PFSK-1 (cell line): ENCODE data around the gene HPRT1.

Source experiments
- FOXP2 ChIP-seq: optimal IDR thresholded peaks from 2 replicates; pipeline ENCODE3; 2011; ENCODE audit warnings: borderline replicate concordance, control low read depth, inconsistent platforms; ENCODE audit not compliant: insufficient read depth; ENCODE audit errors: extremely low read length, extremely low read depth
- POLR2AphosphoS5 ChIP-seq: IDR thresholded peaks from 2 replicates; pipeline ENCODE4 v1.6.1; 2012; ENCODE audit warnings: low read depth, mild to moderate bottlenecking, control low read depth, low read length, moderate library complexity

GRCh38 chrX:134431894-134432293 lies 28.1 kb upstream of the HPRT1 start:
- no peak for TF ChIP-seq POLR2AphosphoS5
- TF ChIP-seq FOXP2: no peak
